Naive thymus-derived CD8-positive, alpha-beta T cell (primary cell): Measurements from ENCODE around the gene PPARG. TPM values are rescaled to one million over a fixed set of nuclear protein-coding genes. Genes with fewer than 3 reads are reported as not detected.

Experiments
- ATAC-seq, 2 donors: fragments of 150-1000 bp; cut with Tn5 transposase in 1 of 2; sonication (Bioruptor Pico), chemical (Tn5 transposase) in 1 of 2; 1 replicate in 1 of 2; 2 replicates in 1 of 2; pipeline ENCODE4 v1.10.0; 2021; ENCODE audit warnings: mild to moderate bottlenecking in 2 of 2, moderate library complexity in 2 of 2
- POLR2A ChIA-PET: fragments of 350-600 bp; sonication (Branson Sonifier 250); formaldehyde crosslinking; loops from one replicate; lab custom pipeline; 2021; ENCODE audit warnings: antibody characterized with exemption; lab: Charles Lee
- DNase-seq, 10 donors: peaks; one replicate each; pipeline versions ENCODE4 v3.0.0 to v3.0.0-alpha.2; 2020 to 2022
- H3K27ac Mint-ChIP-seq, 10 donors: one replicate each; pipeline ENCODE4 v1.8.0; 2020 to 2022; ENCODE audit warnings: mild to moderate bottlenecking in 10 of 10, mixed read lengths in 10 of 10, moderate library complexity in 4 of 10, inconsistent platforms in 1 of 10
- H3K27me3 Mint-ChIP-seq, 5 donors: one replicate each; pipeline ENCODE4 v1.8.0; 2021 to 2022; ENCODE audit warnings: mixed read lengths in 5 of 5
- H3K36me3 Mint-ChIP-seq, 3 donors: one replicate each; pipeline ENCODE4 v1.8.0; 2020 to 2022; ENCODE audit warnings: mixed read lengths in 3 of 3, mild to moderate bottlenecking in 2 of 3, inconsistent platforms in 1 of 3
- H3K4me1 Mint-ChIP-seq, 4 donors: one replicate each; pipeline ENCODE4 v1.8.0; 2021 to 2022; ENCODE audit warnings: mixed read lengths in 4 of 4
- H3K4me3 Mint-ChIP-seq, 10 donors: one replicate each; pipeline ENCODE4 v1.8.0; 2020 to 2022; ENCODE audit warnings: mild to moderate bottlenecking in 10 of 10, mixed read lengths in 10 of 10, moderate library complexity in 6 of 10, inconsistent platforms in 1 of 10
- H3K9me3 Mint-ChIP-seq, 9 donors: one replicate each; pipeline ENCODE4 v1.8.0; 2020 to 2022; ENCODE audit warnings: mixed read lengths in 9 of 9, mild to moderate bottlenecking in 3 of 9, inconsistent platforms in 1 of 9, moderate library complexity in 1 of 9
- polyA plus RNA-seq, 3 donors: library from polyadenylated mRNA; unstranded; fragments of 300-500 nt; fragmentation: Illumina TruSeq; gene quantifications; one replicate each; pipeline ENCODE4 v1.2.3, GENCODE V29; 2021
- total RNA-seq, 8 experiments: library from RNA in 2 of 8; stranded (reverse) in 2 of 8; gene quantifications; one replicate each; pipeline ENCODE4 v1.2.3 and lab custom pipeline; 2021 to 2026

PPARG gene
- total and polyA plus RNA-seq, 5 experiments from 2014 or later: not detected

GRCh38 chr3:12301513-12301912, 12.6 kb downstream of the PPARG start:
- no peaks in the 10 kb centered on the region for H3K9me3 Mint-ChIP-seq
- H3K27me3 Mint-ChIP-seq: peaks cover 3 to 13% (median 10%) of the 10 kb centered on the region in 5 donors
- H3K4me1 Mint-ChIP-seq: no peaks in the 10 kb centered on the region
- H3K4me3 Mint-ChIP-seq: no peak overlapping the region
- H3K27ac Mint-ChIP-seq: no peak overlapping the region
- ATAC-seq (no peak), DNase-seq (no peak)
- no peaks in the 10 kb centered on the region for H3K36me3 Mint-ChIP-seq
- POLR2A ChIA-PET: no interaction called here

- POLR2A ChIA-PET: no interaction called here
- H3K27me3 Mint-ChIP-seq: peaks cover 3 to 14% (median 10%) of the 10 kb centered on the region in 5 donors
- ATAC-seq (no peak), DNase-seq (no peak)
- no peaks in the 10 kb centered on the region for H3K4me1 Mint-ChIP-seq
- H3K27ac Mint-ChIP-seq: peak overlapping the region in 1 of 10 donors; percentile 11
- H3K36me3 Mint-ChIP-seq: no peaks in the 10 kb centered on the region
- no peak overlapping the region for H3K4me3 Mint-ChIP-seq
- no peaks in the 10 kb centered on the region for H3K9me3 Mint-ChIP-seq
These were observed 13.7 kb downstream of the PPARG start for GRCh38 chr3:12302564-12302963.

- POLR2A ChIA-PET: no interaction called here
- no peak for ATAC-seq
- Mint-ChIP-seq H3K27ac (no peak overlapping the region), H3K4me1 (no peaks in the 10 kb centered on the region), H3K4me3 (no peak overlapping the region), H3K9me3 (no peaks in the 10 kb centered on the region), H3K27me3 (peaks cover 3 to 17% (median 10%) of the 10 kb centered on the region in 5 donors), H3K36me3 (no peaks in the 10 kb centered on the region)
- no peak for DNase-seq
These were observed 14.7 kb downstream of the PPARG start for GRCh38 chr3:12303534-12303933.

- H3K36me3 Mint-ChIP-seq: no peaks in the 10 kb centered on the region
- ATAC-seq (no peak), DNase-seq (no peak)
- H3K9me3 Mint-ChIP-seq: no peaks in the 10 kb centered on the region
- POLR2A ChIA-PET: no interaction called here
- peaks cover 3 to 17% (median 10%) of the 10 kb centered on the region in 5 donors for H3K27me3 Mint-ChIP-seq
- H3K4me1 Mint-ChIP-seq: no peaks in the 10 kb centered on the region
- H3K4me3 Mint-ChIP-seq: no peak overlapping the region
- H3K27ac Mint-ChIP-seq: no peak overlapping the region
These were observed 15.1 kb downstream of the PPARG start for GRCh38 chr3:12303993-12304392.

- Mint-ChIP-seq H3K27me3 (peaks cover 3 to 15% (median 12%) of the 10 kb centered on the region in 5 donors), H3K4me3 (no peak overlapping the region), H3K4me1 (no peaks in the 10 kb centered on the region), H3K27ac (no peak overlapping the region), H3K9me3 (no peaks in the 10 kb centered on the region), H3K36me3 (no peaks in the 10 kb centered on the region)
- DNase-seq (no peak), ATAC-seq (no peak)
- POLR2A ChIA-PET: no interaction called here
These were observed 18.3 kb downstream of the PPARG start for GRCh38 chr3:12307136-12307535.

- Mint-ChIP-seq H3K27me3 (peaks cover 3 to 13% (median 9%) of the 10 kb centered on the region in 5 donors), H3K36me3 (no peaks in the 10 kb centered on the region), H3K27ac (no peak overlapping the region), H3K9me3 (no peaks in the 10 kb centered on the region), H3K4me1 (no peaks in the 10 kb centered on the region), H3K4me3 (no peak overlapping the region)
- no peak for ATAC-seq
- DNase-seq: no peak
- POLR2A ChIA-PET: no interaction called here
These were observed 19.6 kb downstream of the PPARG start for GRCh38 chr3:12308517-12308916.

- Mint-ChIP-seq H3K27me3 (peaks cover 3 to 15% (median 9%) of the 10 kb centered on the region in 5 donors), H3K27ac (no peak overlapping the region), H3K4me3 (no peak overlapping the region), H3K9me3 (no peaks in the 10 kb centered on the region), H3K4me1 (no peaks in the 10 kb centered on the region), H3K36me3 (no peaks in the 10 kb centered on the region)
- no peak for ATAC-seq
- POLR2A ChIA-PET: no interaction called here
- DNase-seq: no peak
These were observed 20.8 kb downstream of the PPARG start for GRCh38 chr3:12309716-12310115.

- Mint-ChIP-seq H3K4me3 (no peak overlapping the region), H3K27ac (no peak overlapping the region)
- POLR2A ChIA-PET: no interaction called here
These were observed 23.1 kb downstream of the PPARG start for GRCh38 chr3:12312010-12312409.

GRCh38 chr3:12313519-12313918, 24.6 kb downstream of the PPARG start:
- POLR2A ChIA-PET: no interaction called here
- ATAC-seq (no peak), DNase-seq (no peak)
- no peaks in the 10 kb centered on the region for H3K4me1 Mint-ChIP-seq
- no peak overlapping the region for H3K4me3 Mint-ChIP-seq
- peaks cover 0 to 10% (median 4%) of the 10 kb centered on the region in 5 donors for H3K27me3 Mint-ChIP-seq
- no peak overlapping the region for H3K27ac Mint-ChIP-seq
- no peaks in the 10 kb centered on the region for H3K36me3 Mint-ChIP-seq
- H3K9me3 Mint-ChIP-seq: no peaks in the 10 kb centered on the region

More at GRCh38 chr3:12312010-12312409, 23.1 kb downstream of the PPARG start:
- Mint-ChIP-seq H3K27me3 (peaks cover 0 to 10% (median 8%) of the 10 kb centered on the region in 5 donors), H3K36me3 (no peaks in the 10 kb centered on the region), H3K9me3 (no peaks in the 10 kb centered on the region), H3K4me1 (no peaks in the 10 kb centered on the region)
- DNase-seq (no peak), ATAC-seq (no peak)

- Mint-ChIP-seq H3K4me3 (no peak overlapping the region), H3K27ac (no peak overlapping the region), H3K9me3 (no peaks in the 10 kb centered on the region), H3K36me3 (no peaks in the 10 kb centered on the region), H3K27me3 (peaks cover 0 to 10% (median 4%) of the 10 kb centered on the region in 5 donors), H3K4me1 (no peaks in the 10 kb centered on the region)
- no peak for ATAC-seq
- POLR2A ChIA-PET: no interaction called here
- no peak for DNase-seq
These were observed 27.4 kb downstream of the PPARG start for GRCh38 chr3:12316253-12316652.

GRCh38 chr3:12316729-12317351, 28.0 kb downstream of the PPARG start:
- Mint-ChIP-seq H3K27me3 (peaks cover 0 to 10% (median 4%) of the 10 kb centered on the region in 5 donors), H3K27ac (no peak overlapping the region), H3K9me3 (no peaks in the 10 kb centered on the region), H3K4me1 (no peaks in the 10 kb centered on the region), H3K4me3 (no peak overlapping the region), H3K36me3 (no peaks in the 10 kb centered on the region)
- POLR2A ChIA-PET: no interaction called here
- ATAC-seq (no peak), DNase-seq (no peak)

GRCh38 chr3:12317914-12318313, 29.0 kb downstream of the PPARG start:
- Mint-ChIP-seq H3K27me3 (peaks cover 3 to 19% (median 7%) of the 10 kb centered on the region in 5 donors), H3K4me3 (no peak overlapping the region), H3K4me1 (no peaks in the 10 kb centered on the region), H3K27ac (no peak overlapping the region), H3K9me3 (no peaks in the 10 kb centered on the region), H3K36me3 (no peaks in the 10 kb centered on the region)
- ATAC-seq: no peak
- no peak for DNase-seq
- POLR2A ChIA-PET: no interaction called here

- Mint-ChIP-seq H3K4me3 (no peak overlapping the region), H3K9me3 (no peaks in the 10 kb centered on the region), H3K27ac (no peak overlapping the region), H3K36me3 (peaks cover 0 to 1% (median 0%) of the 10 kb centered on the region in 3 donors), H3K27me3 (peaks cover 6 to 30% (median 9%) of the 10 kb centered on the region in 5 donors), H3K4me1 (no peaks in the 10 kb centered on the region)
- ATAC-seq: no peak
- POLR2A ChIA-PET: no interaction called here
- DNase-seq: no peak
These were observed 30.1 kb downstream of the PPARG start for GRCh38 chr3:12318758-12319621.
